ENCODE data around the gene GATC. TPM values are rescaled to one million over a fixed set of nuclear protein-coding genes. Genes with fewer than 3 reads are reported as not detected.

Gene GATC
- total and polyA plus RNA-seq, 8 donors, result 8.6 to 32.7 (median 24.0) TPM

- intact Hi-C loops (cut with DNase I), result no loop called here
- H3K4me3 ChIP-seq, result no peak overlapping the region
- H3K9me3 ChIP-seq, result no peaks in the 10 kb centered on the region
- ATAC-seq, result peak; percentile 64 to 75 (median 72)
- FAIRE-seq, result no peak
- WGBS, 2 donors, result 41 to 52% methylated on average over 7 of the region's 7 CpGs
- no peaks in the 10 kb centered on the region for H3K27me3 ChIP-seq
- peak; percentile 65 to 92 (median 86) for DNase-seq
- peaks cover 0 to 35% (median 23%) of the 10 kb centered on the region in 3 donors for H3K36me3 ChIP-seq
- peaks cover 11 to 25% (median 15%) of the 10 kb centered on the region in 3 donors for H3K4me1 ChIP-seq
- peak overlapping the region; percentile 67 to 76 (median 68) for H3K27ac ChIP-seq
- TF ChIP-seq CTCF (IDR thresholded peaks at IDR 0.05), result no peak
Measured at GRCh38 chr12:120455302-120455701, 9.1 kb downstream of the GATC start.

GRCh38 chr12:120457133-120457532 is 10.9 kb downstream of the GATC start:
- Histone ChIP-seq H3K27me3 (no peaks in the 10 kb centered on the region), H3K4me1 (peaks cover 11 to 24% (median 15%) of the 10 kb centered on the region in 3 donors), H3K9me3 (no peaks in the 10 kb centered on the region), H3K4me3 (no peak overlapping the region), H3K27ac (no peak overlapping the region), H3K36me3 (peaks cover 0 to 51% (median 40%) of the 10 kb centered on the region in 3 donors)
- intact Hi-C loops (cut with DNase I), result no loop called here
- 56 to 61% methylated on average over 6 of the region's 6 CpGs for WGBS, 2 donors
- no peak for TF ChIP-seq CTCF (IDR thresholded peaks at IDR 0.05)
- no peak for ATAC-seq
- FAIRE-seq, result no peak
- DNase-seq, result no peak

- Histone ChIP-seq H3K36me3 (peaks cover 4 to 80% (median 67%) of the 10 kb centered on the region in 3 donors), H3K27ac (no peak overlapping the region), H3K4me1 (peaks cover 0 to 4% (median under 1%) of the 10 kb centered on the region in 3 donors), H3K27me3 (no peaks in the 10 kb centered on the region), H3K9me3 (no peaks in the 10 kb centered on the region), H3K4me3 (no peak overlapping the region)
- FAIRE-seq, result no peak
- intact Hi-C loops (cut with DNase I), result no loop called here
- TF ChIP-seq CTCF (IDR thresholded peaks at IDR 0.05), result no peak
- ATAC-seq, result no peak
- 79 to 91% methylated on average over 3 of the region's 3 CpGs for WGBS, 2 donors
- DNase-seq, result no peak
Measured at GRCh38 chr12:120460157-120460556, 13.9 kb downstream of the GATC start.

- Histone ChIP-seq H3K4me1 (peaks cover 10 to 16% (median 16%) of the 10 kb centered on the region in 3 donors), H3K27me3 (no peaks in the 10 kb centered on the region), H3K27ac (no peak overlapping the region), H3K9me3 (no peaks in the 10 kb centered on the region), H3K36me3 (peaks cover 8 to 73% (median 67%) of the 10 kb centered on the region in 3 donors), H3K4me3 (no peak overlapping the region)
- no peak for FAIRE-seq
- no peak for TF ChIP-seq CTCF (IDR thresholded peaks at IDR 0.05)
- 66 to 68% methylated on average over 3 of the region's 3 CpGs for WGBS, 2 donors
- ATAC-seq, result no peak
- no peak for DNase-seq
- intact Hi-C loops (cut with DNase I), result no loop called here
Measured at GRCh38 chr12:120462099-120462640, 15.9 kb downstream of the GATC start.

GRCh38 chr12:120463712-120464111 is 17.5 kb downstream of the GATC start:
- 76 to 83% methylated on average over 5 of the region's 5 CpGs for WGBS, 2 donors
- H3K4me3 ChIP-seq, result no peak overlapping the region
- no peaks in the 10 kb centered on the region for H3K9me3 ChIP-seq
- intact Hi-C loops (cut with DNase I), result no loop called here
- no peak for TF ChIP-seq CTCF (IDR thresholded peaks at IDR 0.05)
- H3K4me1 ChIP-seq, result peaks cover 14 to 22% (median 20%) of the 10 kb centered on the region in 3 donors
- H3K27ac ChIP-seq, result no peak overlapping the region
- H3K27me3 ChIP-seq, result no peaks in the 10 kb centered on the region
- FAIRE-seq (no peak), ATAC-seq (no peak), DNase-seq (no peak)
- peaks cover 8 to 62% (median 59%) of the 10 kb centered on the region in 3 donors for H3K36me3 ChIP-seq
